ENCODE results near the gene BABAM2. TPM values are rescaled to one million over a fixed set of nuclear protein-coding genes. Genes with fewer than 3 reads are reported as not detected.

The BABAM2 gene
- total and polyA plus RNA-seq, 9 of the 15 experiments (the other 6 are each of a cell fraction or from before 2014, with no cell fraction given) = 10.9 to 37.4 (median 25.6) TPM

DNA sequence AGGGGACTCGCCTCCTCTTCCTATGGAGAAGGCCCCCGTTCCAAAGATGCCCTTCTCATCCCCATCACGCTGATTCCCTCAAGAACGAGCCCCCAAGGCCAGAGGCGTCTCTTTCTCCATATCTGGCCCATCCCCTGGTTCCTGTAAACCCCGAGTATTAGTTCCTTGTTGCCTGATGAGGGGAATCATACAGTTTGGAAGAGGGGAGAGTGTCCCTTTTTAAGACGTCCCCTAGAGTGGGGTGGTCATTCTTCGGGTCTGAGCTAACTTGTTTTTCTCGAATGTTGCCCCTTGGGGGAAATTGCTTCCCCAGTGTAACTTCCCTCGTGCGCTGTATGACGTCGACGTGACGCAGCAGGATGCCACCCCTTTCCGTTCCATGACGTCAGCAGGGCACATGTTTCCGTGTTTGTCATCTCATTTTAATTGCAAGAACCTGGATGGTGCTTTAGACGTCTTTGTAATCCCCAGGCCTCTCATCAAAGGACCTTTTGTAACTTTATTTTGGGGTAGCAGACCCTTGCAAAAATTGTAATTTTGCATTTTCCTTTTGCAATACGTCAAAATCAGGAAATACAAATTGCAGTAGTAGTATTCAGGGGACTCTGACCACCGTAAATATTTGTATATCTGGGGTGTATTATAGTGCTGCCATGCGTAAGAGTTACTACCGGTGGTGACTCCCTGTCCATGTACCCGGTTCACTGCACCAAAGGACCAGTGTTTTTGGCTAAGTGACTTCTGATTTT lies 569 bp downstream of the BABAM2 start (continued):
- TF ChIP-seq, protein P1, sequence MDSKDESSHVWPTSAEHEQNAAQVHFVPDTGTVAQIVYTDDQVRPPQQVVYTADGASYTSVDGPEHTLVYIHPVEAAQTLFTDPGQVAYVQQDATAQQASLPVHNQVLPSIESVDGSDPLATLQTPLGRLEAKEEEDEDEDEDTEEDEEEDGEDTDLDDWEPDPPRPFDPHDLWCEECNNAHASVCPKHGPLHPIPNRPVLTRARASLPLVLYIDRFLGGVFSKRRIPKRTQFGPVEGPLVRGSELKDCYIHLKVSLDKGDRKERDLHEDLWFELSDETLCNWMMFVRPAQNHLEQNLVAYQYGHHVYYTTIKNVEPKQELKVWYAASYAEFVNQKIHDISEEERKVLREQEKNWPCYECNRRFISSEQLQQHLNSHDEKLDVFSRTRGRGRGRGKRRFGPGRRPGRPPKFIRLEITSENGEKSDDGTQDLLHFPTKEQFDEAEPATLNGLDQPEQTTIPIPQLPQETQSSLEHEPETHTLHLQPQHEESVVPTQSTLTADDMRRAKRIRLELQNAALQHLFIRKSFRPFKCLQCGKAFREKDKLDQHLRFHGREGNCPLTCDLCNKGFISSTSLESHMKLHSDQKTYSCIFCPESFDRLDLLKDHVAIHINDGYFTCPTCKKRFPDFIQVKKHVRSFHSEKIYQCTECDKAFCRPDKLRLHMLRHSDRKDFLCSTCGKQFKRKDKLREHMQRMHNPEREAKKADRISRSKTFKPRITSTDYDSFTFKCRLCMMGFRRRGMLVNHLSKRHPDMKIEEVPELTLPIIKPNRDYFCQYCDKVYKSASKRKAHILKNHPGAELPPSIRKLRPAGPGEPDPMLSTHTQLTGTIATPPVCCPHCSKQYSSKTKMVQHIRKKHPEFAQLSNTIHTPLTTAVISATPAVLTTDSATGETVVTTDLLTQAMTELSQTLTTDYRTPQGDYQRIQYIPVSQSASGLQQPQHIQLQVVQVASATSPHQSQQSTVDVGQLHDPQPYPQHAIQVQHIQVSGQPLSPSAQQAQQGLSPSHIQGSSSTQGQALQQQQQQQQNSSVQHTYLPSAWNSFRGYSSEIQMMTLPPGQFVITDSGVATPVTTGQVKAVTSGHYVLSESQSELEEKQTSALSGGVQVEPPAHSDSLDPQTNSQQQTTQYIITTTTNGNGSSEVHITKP (IDR thresholded peaks at IDR 0.05; ENCODE audit: partially characterized antibody) = no peak
- TF ChIP-seq KHSRP (IDR thresholded peaks at IDR 0.05) = peak; percentile 98
- TF ChIP-seq EWSR1 (IDR thresholded peaks at IDR 0.05; ENCODE audit: borderline replicate concordance, low read depth, partially characterized antibody) = no peak
- TF ChIP-seq, protein P2, sequence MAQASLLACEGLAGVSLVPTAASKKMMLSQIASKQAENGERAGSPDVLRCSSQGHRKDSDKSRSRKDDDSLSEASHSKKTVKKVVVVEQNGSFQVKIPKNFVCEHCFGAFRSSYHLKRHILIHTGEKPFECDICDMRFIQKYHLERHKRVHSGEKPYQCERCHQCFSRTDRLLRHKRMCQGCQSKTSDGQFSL (CRISPR knock-in tag; IDR thresholded peaks at IDR 0.05) = no peak
- TF ChIP-seq, protein P2 (tag; IDR thresholded peaks at IDR 0.05) = no peak
- TF ChIP-seq EGR1 (conservative IDR thresholded peaks at IDR 0.05) = no peak
- TF ChIP-seq RAD51 (IDR thresholded peaks at IDR 0.05; ENCODE audit: borderline replicate concordance, low read depth) = peak; percentile 42; the same call in 1 of the 2 replicates
- peak; percentile 66; the same call in 1 of the 2 replicates for TF ChIP-seq BACH1 (tag; IDR thresholded peaks at IDR 0.05)
- TF ChIP-seq, protein P3, sequence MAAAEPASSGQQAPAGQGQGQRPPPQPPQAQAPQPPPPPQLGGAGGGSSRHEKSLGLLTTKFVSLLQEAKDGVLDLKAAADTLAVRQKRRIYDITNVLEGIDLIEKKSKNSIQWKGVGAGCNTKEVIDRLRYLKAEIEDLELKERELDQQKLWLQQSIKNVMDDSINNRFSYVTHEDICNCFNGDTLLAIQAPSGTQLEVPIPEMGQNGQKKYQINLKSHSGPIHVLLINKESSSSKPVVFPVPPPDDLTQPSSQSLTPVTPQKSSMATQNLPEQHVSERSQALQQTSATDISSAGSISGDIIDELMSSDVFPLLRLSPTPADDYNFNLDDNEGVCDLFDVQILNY (CRISPR knock-in tag; IDR thresholded peaks at IDR 0.05) = no peak
- TF ChIP-seq SAFB (IDR thresholded peaks at IDR 0.05; ENCODE audit: borderline replicate concordance, low read depth, low read length) = no peak
- TF ChIP-seq ATF7 (IDR thresholded peaks at IDR 0.05) = peak; percentile 94
- no peak for TF ChIP-seq ZNF717 (CRISPR knock-in tag; IDR thresholded peaks at IDR 0.05)
